GM12878 (cell line): ENCODE results near the gene ZNF629.

Experiments used
- CTCF ChIP-seq, 3 experiments: IDR thresholded peaks in 2 of 3; conservative IDR thresholded peaks in 1 of 3; 2 replicates each; pipeline ENCODE4 v1.5.1; 2011; ENCODE audit warnings: low read depth in 3 of 3, low read length in 3 of 3, mild to moderate bottlenecking in 3 of 3, control low read depth in 2 of 3, moderate library complexity in 2 of 3, inconsistent platforms in 1 of 3, mixed read lengths in 1 of 3; ENCODE audit not compliant: control insufficient read depth in 2 of 3, insufficient read depth in 1 of 3; ENCODE audit errors: extremely low read depth in 1 of 3
- EZH2 ChIP-seq: IDR thresholded peaks from 2 replicates; pipeline ENCODE4 v1.6.1; 2012; ENCODE audit warnings: low read depth, mild to moderate bottlenecking, control low read depth, inconsistent platforms, low read length, borderline replicate concordance; ENCODE audit not compliant: control insufficient read depth
- FOXK2 ChIP-seq: fragments of 450-650 bp; IDR thresholded peaks from 2 replicates; pipeline ENCODE4 v1.6.1; 2017; ENCODE audit warnings: mild to moderate bottlenecking, moderate library complexity
- JUND ChIP-seq: IDR thresholded peaks from 2 replicates; pipeline ENCODE4 v1.6.1; 2012; ENCODE audit warnings: low read depth, mild to moderate bottlenecking, low read length, improper control_type of control experiment, moderate library complexity
- POLR2A ChIP-seq: IDR thresholded peaks from 2 replicates; pipeline ENCODE4 v1.6.1; 2011; ENCODE audit warnings: low read depth, mild to moderate bottlenecking, low read length
- REST ChIP-seq: IDR thresholded peaks from 2 replicates; pipeline ENCODE4 v1.6.1; 2012; ENCODE audit warnings: mild to moderate bottlenecking, low read depth, low read length
- TAF1 ChIP-seq: IDR thresholded peaks from 2 replicates; pipeline ENCODE4 v1.6.1; 2011; ENCODE audit warnings: mild to moderate bottlenecking, low read depth, low read length, borderline replicate concordance
- ZNF687 ChIP-seq: fragments of 450-650 bp; IDR thresholded peaks from 2 replicates; pipeline ENCODE4 v1.6.1; 2017; ENCODE audit warnings: mild to moderate bottlenecking, moderate library complexity

- TF ChIP-seq POLR2A, result peak; percentile 53
- no peak for TF ChIP-seq FOXK2
- no peak for TF ChIP-seq EZH2
- no peak for TF ChIP-seq REST
- no peak for TF ChIP-seq TAF1
- no peak for TF ChIP-seq CTCF (IDR thresholded peaks at IDR 0.05 in 2 of 3, conservative IDR thresholded peaks at IDR 0.05 in 1 of 3; ENCODE audit: control insufficient read depth in 2 of 3, extremely low read depth in 1 of 3, insufficient read depth in 1 of 3, low read depth in 3 of 3, low read length in 3 of 3)
- TF ChIP-seq JUND, result no peak
- no peak for TF ChIP-seq ZNF687
Measured at GRCh38 chr16:30737794-30738648, 49.0 kb downstream of the ZNF629 start.
